OCI-LY1 (cell line): ENCODE data around the gene DAZAP2.

ENCODE experiments used
- EZH2 ChIP-seq: fragments of 200-600 bp; sonication (generic), shearing (Covaris generic); IDR thresholded peaks from 2 replicates; pipeline ENCODE4 v1.8.0; 2017; ENCODE audit warnings: borderline replicate concordance, mixed run types, mild to moderate bottlenecking, antibody characterized with exemption, low read length, moderate library complexity, mixed read lengths
- TF ChIP-seq, protein P1 (sequence below): fragments of 200-600 bp; sonication (generic), shearing (Covaris generic); IDR thresholded peaks from 2 replicates; pipeline ENCODE4 v1.5.1; 2017; ENCODE audit warnings: mild to moderate bottlenecking, antibody characterized with exemption, low read length, moderate library complexity, mixed read lengths

DNA sequence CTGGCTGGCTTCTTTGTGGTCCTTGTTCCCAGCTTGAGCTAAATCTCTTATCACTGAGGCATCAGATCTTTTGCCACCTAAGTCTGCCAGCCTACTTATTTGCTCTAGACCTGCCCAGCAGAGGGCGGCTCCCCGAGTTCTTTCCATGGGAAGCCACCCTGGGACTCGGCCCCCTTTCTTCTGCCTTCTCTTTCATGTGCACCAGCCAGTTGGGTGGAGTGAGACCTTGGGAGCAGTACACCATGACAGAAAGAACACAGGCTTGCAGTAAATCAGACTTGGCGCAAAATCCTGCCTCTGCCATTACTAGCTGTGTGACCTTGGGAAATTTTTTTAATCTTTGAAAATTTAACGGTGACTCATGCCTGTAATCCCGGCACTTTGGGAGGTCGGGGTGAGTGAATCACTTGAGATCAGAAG lies 24.1 kb downstream of the DAZAP2 start:
- TF ChIP-seq, protein P1, sequence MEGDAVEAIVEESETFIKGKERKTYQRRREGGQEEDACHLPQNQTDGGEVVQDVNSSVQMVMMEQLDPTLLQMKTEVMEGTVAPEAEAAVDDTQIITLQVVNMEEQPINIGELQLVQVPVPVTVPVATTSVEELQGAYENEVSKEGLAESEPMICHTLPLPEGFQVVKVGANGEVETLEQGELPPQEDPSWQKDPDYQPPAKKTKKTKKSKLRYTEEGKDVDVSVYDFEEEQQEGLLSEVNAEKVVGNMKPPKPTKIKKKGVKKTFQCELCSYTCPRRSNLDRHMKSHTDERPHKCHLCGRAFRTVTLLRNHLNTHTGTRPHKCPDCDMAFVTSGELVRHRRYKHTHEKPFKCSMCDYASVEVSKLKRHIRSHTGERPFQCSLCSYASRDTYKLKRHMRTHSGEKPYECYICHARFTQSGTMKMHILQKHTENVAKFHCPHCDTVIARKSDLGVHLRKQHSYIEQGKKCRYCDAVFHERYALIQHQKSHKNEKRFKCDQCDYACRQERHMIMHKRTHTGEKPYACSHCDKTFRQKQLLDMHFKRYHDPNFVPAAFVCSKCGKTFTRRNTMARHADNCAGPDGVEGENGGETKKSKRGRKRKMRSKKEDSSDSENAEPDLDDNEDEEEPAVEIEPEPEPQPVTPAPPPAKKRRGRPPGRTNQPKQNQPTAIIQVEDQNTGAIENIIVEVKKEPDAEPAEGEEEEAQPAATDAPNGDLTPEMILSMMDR = peak; percentile 55
- TF ChIP-seq EZH2 = no peak
